Astrocyte of the spinal cord (primary cell): ENCODE results near the gene SPHK2.
"Not testable (repeated sequence)": the region's sequence is repeated elsewhere in the genome, so short reads cannot be mapped to it uniquely, and the experiment has no call there.

ENCODE experiments used
- DNase-seq: peaks from one replicate; pipeline ENCODE4 v3.0.0; 2011; ENCODE audit warnings: low read depth, low spot score
- H3K4me3 ChIP-seq: 2 replicates; pipeline ENCODE4 v1.5.1; 2011; ENCODE audit warnings: low read depth, mild to moderate bottlenecking, low read length, moderate library complexity
- in situ Hi-C: cut with HindIII; loops from 2 replicates; pipeline ENCODE4 v1.10.0; 2017; ENCODE audit warnings: low sequenced_read_pairs
- TF ChIP-seq, protein P1 (sequence below): IDR thresholded peaks from 2 replicates; pipeline ENCODE4 v1.5.1; 2012; ENCODE audit warnings: low read depth, mild to moderate bottlenecking, low read length, inconsistent platforms

The SPHK2 gene

GRCh38 chr19:48629297-48629598, 9.9 kb downstream of the SPHK2 start:
- no peak overlapping the region for H3K4me3 ChIP-seq
- TF ChIP-seq, protein P1, sequence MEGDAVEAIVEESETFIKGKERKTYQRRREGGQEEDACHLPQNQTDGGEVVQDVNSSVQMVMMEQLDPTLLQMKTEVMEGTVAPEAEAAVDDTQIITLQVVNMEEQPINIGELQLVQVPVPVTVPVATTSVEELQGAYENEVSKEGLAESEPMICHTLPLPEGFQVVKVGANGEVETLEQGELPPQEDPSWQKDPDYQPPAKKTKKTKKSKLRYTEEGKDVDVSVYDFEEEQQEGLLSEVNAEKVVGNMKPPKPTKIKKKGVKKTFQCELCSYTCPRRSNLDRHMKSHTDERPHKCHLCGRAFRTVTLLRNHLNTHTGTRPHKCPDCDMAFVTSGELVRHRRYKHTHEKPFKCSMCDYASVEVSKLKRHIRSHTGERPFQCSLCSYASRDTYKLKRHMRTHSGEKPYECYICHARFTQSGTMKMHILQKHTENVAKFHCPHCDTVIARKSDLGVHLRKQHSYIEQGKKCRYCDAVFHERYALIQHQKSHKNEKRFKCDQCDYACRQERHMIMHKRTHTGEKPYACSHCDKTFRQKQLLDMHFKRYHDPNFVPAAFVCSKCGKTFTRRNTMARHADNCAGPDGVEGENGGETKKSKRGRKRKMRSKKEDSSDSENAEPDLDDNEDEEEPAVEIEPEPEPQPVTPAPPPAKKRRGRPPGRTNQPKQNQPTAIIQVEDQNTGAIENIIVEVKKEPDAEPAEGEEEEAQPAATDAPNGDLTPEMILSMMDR, result no peak
- in situ Hi-C loops, result no loop called here
- no peak for DNase-seq

DNA sequence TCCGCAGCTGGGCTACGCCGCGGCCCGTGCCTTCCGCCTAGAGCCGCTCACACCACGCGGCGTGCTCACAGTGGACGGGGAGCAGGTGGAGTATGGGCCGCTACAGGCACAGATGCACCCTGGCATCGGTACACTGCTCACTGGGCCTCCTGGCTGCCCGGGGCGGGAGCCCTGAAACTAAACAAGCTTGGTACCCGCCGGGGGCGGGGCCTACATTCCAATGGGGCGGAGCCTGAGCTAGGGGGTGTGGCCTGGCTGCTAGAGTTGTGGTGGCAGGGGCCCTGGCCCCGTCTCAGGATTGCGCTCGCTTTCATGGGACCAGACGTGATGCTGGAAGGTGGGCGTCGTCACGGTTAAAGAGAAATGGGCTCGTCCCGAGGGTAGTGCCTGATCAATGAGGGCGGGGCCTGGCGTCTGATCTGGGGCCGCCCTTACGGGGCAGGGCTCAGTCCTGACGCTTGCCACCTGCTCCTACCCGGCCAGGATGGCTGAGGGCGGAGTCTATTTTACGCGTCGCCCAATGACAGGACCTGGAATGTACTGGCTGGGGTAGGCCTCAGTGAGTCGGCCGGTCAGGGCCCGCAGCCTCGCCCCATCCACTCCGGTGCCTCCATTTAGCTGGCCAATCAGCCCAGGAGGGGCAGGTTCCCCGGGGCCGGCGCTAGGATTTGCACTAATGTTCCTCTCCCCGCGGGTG, 10.4 kb downstream of the SPHK2 start:
- no peak overlapping the region for H3K4me3 ChIP-seq
- no peak for DNase-seq
- TF ChIP-seq, protein P1, result no peak
- in situ Hi-C loops, result no loop called here

GRCh38 chr19:48630296-48631063, 11.2 kb downstream of the SPHK2 start:
- DNase-seq, result peak; percentile 60
- in situ Hi-C loops, result no loop called here
- TF ChIP-seq, protein P1, result peak; percentile 23
- H3K4me3 ChIP-seq, result no peak overlapping the region

GRCh38 chr19:48631225-48631624, 11.9 kb downstream of the SPHK2 start:
- in situ Hi-C loops, result no loop called here
- DNase-seq, result no peak
- H3K4me3 ChIP-seq, result no peak overlapping the region
- TF ChIP-seq, protein P1, result no peak

- H3K4me3 ChIP-seq, DNase-seq, in situ Hi-C loops: not testable (repeated sequence)
Measured at GRCh38 chr19:48632286-48632685, 13.0 kb downstream of the SPHK2 start.

GRCh38 chr19:48632692-48633147, 13.4 kb downstream of the SPHK2 start:
- in situ Hi-C loops, result no loop called here
- no peak for DNase-seq
- H3K4me3 ChIP-seq, result no peak overlapping the region
- TF ChIP-seq, protein P1, result no peak

GRCh38 chr19:48633148-48634035, 14.1 kb downstream of the SPHK2 start:
- TF ChIP-seq, protein P1, result no peak
- DNase-seq, result no peak
- in situ Hi-C loops, result no loop called here
- H3K4me3 ChIP-seq, result no peak overlapping the region
